H9 (cell line): ENCODE results near the gene CNNM3. TPM values are rescaled to one million over a fixed set of nuclear protein-coding genes. Genes with fewer than 3 reads are reported as not detected.

Experiments
- DNase-seq: peaks from one replicate; pipeline ENCODE4 v3.0.0-alpha.2; 2017
- H2AFZ ChIP-seq: one replicate; pipeline ENCODE4 v1.6.1; 2013; ENCODE audit warnings: mild to moderate bottlenecking, low read length, control low read depth, moderate library complexity
- H2AK5ac ChIP-seq: 2 replicates; pipeline ENCODE4 v1.6.1; 2013; ENCODE audit warnings: low read length, control low read depth, mixed read lengths; ENCODE audit not compliant: insufficient read length
- H2BK120ac ChIP-seq: one replicate; pipeline ENCODE4 v1.6.1; 2013; ENCODE audit warnings: low read depth, mild to moderate bottlenecking, low read length, control low read depth, inconsistent platforms; ENCODE audit not compliant: poor library complexity, severe bottlenecking
- H2BK12ac ChIP-seq: 2 replicates; pipeline ENCODE4 v1.6.1; 2013; ENCODE audit warnings: low read length, control low read depth, mixed read lengths, low read depth; ENCODE audit not compliant: insufficient read length
- H2BK15ac ChIP-seq: 2 replicates; pipeline ENCODE4 v1.6.1; 2013; ENCODE audit warnings: low read depth, low read length, control low read depth
- H2BK20ac ChIP-seq: one replicate; pipeline ENCODE4 v1.6.1; 2013; ENCODE audit warnings: low read depth, mild to moderate bottlenecking, low read length, control low read depth, inconsistent platforms; ENCODE audit not compliant: poor library complexity, severe bottlenecking
- H2BK5ac ChIP-seq: 2 replicates; pipeline ENCODE4 v1.6.1; 2013; ENCODE audit warnings: low read length, control low read depth, mixed read lengths; ENCODE audit not compliant: insufficient read length
- H3K14ac ChIP-seq: 2 replicates; pipeline ENCODE4 v1.6.1; 2013; ENCODE audit warnings: low read length, control low read depth; ENCODE audit not compliant: insufficient read depth
- H3K18ac ChIP-seq: 2 replicates; pipeline ENCODE4 v1.6.1; 2013; ENCODE audit warnings: low read depth, mild to moderate bottlenecking, mixed read lengths, low read length, control low read depth; ENCODE audit not compliant: insufficient read length
- H3K23ac ChIP-seq: 2 replicates; pipeline ENCODE4 v1.6.1; 2013; ENCODE audit warnings: low read length, control low read depth, mixed read lengths, low read depth; ENCODE audit not compliant: insufficient read length
- H3K23me2 ChIP-seq: 2 replicates; pipeline ENCODE4 v1.6.1; 2013; ENCODE audit warnings: low read depth, mild to moderate bottlenecking, mixed read lengths, low read length, control low read depth; ENCODE audit not compliant: insufficient read length, poor library complexity, severe bottlenecking
- H3K27ac ChIP-seq: 2 replicates; pipeline ENCODE4 v1.5.1; 2013; ENCODE audit warnings: low read length, control low read depth, mixed read lengths, low read depth; ENCODE audit not compliant: insufficient read length
- H3K27me3 ChIP-seq: 2 replicates; pipeline ENCODE4 v1.6.1; 2013; ENCODE audit warnings: low read length, control low read depth, inconsistent platforms; ENCODE audit not compliant: insufficient read depth
- H3K4ac ChIP-seq: 2 replicates; pipeline ENCODE4 v1.6.1; 2013; ENCODE audit warnings: low read depth, mild to moderate bottlenecking, control low read depth, inconsistent platforms, low read length, moderate library complexity
- H3K4me1 ChIP-seq: 2 replicates; pipeline ENCODE4 v1.6.1; 2013; ENCODE audit warnings: low read length, control low read depth, inconsistent platforms; ENCODE audit not compliant: insufficient read depth
- H3K4me2 ChIP-seq: 2 replicates; pipeline ENCODE4 v1.6.1; 2013; ENCODE audit warnings: low read length, control low read depth, mixed read lengths; ENCODE audit not compliant: insufficient read length, insufficient read depth
- H3K56ac ChIP-seq: 2 replicates; pipeline ENCODE4 v1.6.1; 2013; ENCODE audit warnings: low read depth, mild to moderate bottlenecking, mixed read lengths, low read length, control low read depth; ENCODE audit not compliant: insufficient read length
- H3K79me1 ChIP-seq: 2 replicates; pipeline ENCODE4 v1.6.1; 2013; ENCODE audit warnings: low read depth, mild to moderate bottlenecking, moderate library complexity, low read length, control low read depth, inconsistent platforms; ENCODE audit not compliant: insufficient read depth, poor library complexity, severe bottlenecking
- H3K79me2 ChIP-seq: 2 replicates; pipeline ENCODE4 v1.6.1; 2013; ENCODE audit warnings: low read length, control low read depth, inconsistent platforms; ENCODE audit not compliant: insufficient read depth
- H3K9ac ChIP-seq: 2 replicates; pipeline ENCODE4 v1.6.1; 2013; ENCODE audit warnings: low read length, control low read depth, mixed read lengths; ENCODE audit not compliant: insufficient read length; ENCODE audit errors: extremely low read depth
- H3K9me3 ChIP-seq: one replicate; pipeline ENCODE4 v1.6.1; 2013; ENCODE audit warnings: low read depth, low read length, inconsistent platforms; ENCODE audit not compliant: control insufficient read depth
- H3T11ph ChIP-seq: one replicate; pipeline ENCODE4 v1.6.1; 2013; ENCODE audit warnings: mild to moderate bottlenecking, low read length, control low read depth, inconsistent platforms
- H4K20me1 ChIP-seq: one replicate; pipeline ENCODE4 v1.6.1; 2013; ENCODE audit not compliant: control insufficient read depth, insufficient read length, insufficient read depth
- H4K5ac ChIP-seq: 2 replicates; pipeline ENCODE4 v1.6.1; 2013; ENCODE audit warnings: low read depth, mild to moderate bottlenecking, mixed read lengths, low read length, control low read depth; ENCODE audit not compliant: insufficient read length
- H4K8ac ChIP-seq: replicated peaks from 2 replicates; pipeline ENCODE4 v1.6.1; 2013; ENCODE audit warnings: low read length, control low read depth, mixed read lengths, low read depth; ENCODE audit not compliant: insufficient read length
- H4K91ac ChIP-seq: 2 replicates; pipeline ENCODE4 v1.6.1; 2013; ENCODE audit warnings: low read depth, mild to moderate bottlenecking, moderate library complexity, mixed read lengths, low read length, control low read depth; ENCODE audit not compliant: insufficient read length
- H3K27ac Mint-ChIP-seq, 3 experiments: 2 replicates in 2 of 3; 3 replicates in 1 of 3; pipeline ENCODE4 v1.8.0; 2020 to 2021; ENCODE audit warnings: mixed read lengths in 3 of 3, mild to moderate bottlenecking in 1 of 3, moderate library complexity in 1 of 3
- H3K27me3 Mint-ChIP-seq: 2 replicates; pipeline ENCODE4 v1.8.0; 2021; ENCODE audit warnings: low read depth, mild to moderate bottlenecking, moderate library complexity, mixed read lengths
- H3K36me3 Mint-ChIP-seq, 3 experiments: 2 replicates in 2 of 3; 3 replicates in 1 of 3; pipeline ENCODE4 v1.8.0; 2020 to 2021; ENCODE audit warnings: low read depth in 3 of 3, mixed read lengths in 3 of 3; ENCODE audit not compliant: insufficient read depth in 1 of 3
- H3K4me1 Mint-ChIP-seq, 2 experiments: 2 replicates each; pipeline ENCODE4 v1.8.0; 2020; ENCODE audit warnings: mixed read lengths in 2 of 2
- H3K4me3 Mint-ChIP-seq, 2 experiments: 2 replicates in 1 of 2; 3 replicates in 1 of 2; pipeline ENCODE4 v1.8.0; 2020 to 2021; ENCODE audit warnings: mild to moderate bottlenecking in 2 of 2, mixed read lengths in 2 of 2, moderate library complexity in 1 of 2
- H3K9me3 Mint-ChIP-seq, 2 experiments: 2 replicates in 1 of 2; 3 replicates in 1 of 2; pipeline ENCODE4 v1.8.0; 2020; ENCODE audit warnings: mild to moderate bottlenecking in 2 of 2, mixed read lengths in 2 of 2, moderate library complexity in 1 of 2
- CTCF ChIP-seq: fragments of 200-600 bp; sonication (generic); conservative IDR thresholded peaks from 3 replicates; pipeline ENCODE4 v1.8.0; 2021; ENCODE audit warnings: antibody characterized with exemption, mild to moderate bottlenecking
- WGBS: extraction: QIAGEN DNeasy Blood & Tissue Kit; methylation state at CpG from one replicate; pipeline ENCODE4 v1.1.7; 2013; ENCODE audit warnings: missing lambda C conversion rate, low lambda C conversion rate, mixed read lengths; ENCODE audit not compliant: insufficient read length; ENCODE audit errors: extremely low coverage; 5-methylcytosine and 5-hydroxymethylcytosine counted together
- total RNA-seq: library from RNA; stranded (reverse); gene quantifications from 2 replicates; pipeline ENCODE4 v1.2.1, GENCODE V29; 2021

Gene CNNM3
- total RNA-seq, 1 experiment from 2014 or later = 25.0 TPM

- Histone ChIP-seq H3K23ac (no peak overlapping the region), H3K9ac (no peak overlapping the region), H2BK5ac (no peak overlapping the region), H2AFZ (no peak overlapping the region), H4K5ac (no peak overlapping the region), H4K20me1 (no peaks in the 10 kb centered on the region), H3K14ac (peak overlapping the region; percentile 62), H4K8ac (no peak overlapping the region), H3K9me3 (no peaks in the 10 kb centered on the region), H3K27me3 (no peaks in the 10 kb centered on the region; the same call in 1 of the 2 replicates), H3T11ph (no peak overlapping the region), H2BK120ac (no peak overlapping the region), H3K56ac (no peak overlapping the region), H3K79me2 (no peaks in the 10 kb centered on the region), H4K91ac (no peak overlapping the region), H2BK15ac (no peak overlapping the region), H3K18ac (peak overlapping the region; percentile 38), H3K4me1 (peaks cover 3% of the 10 kb centered on the region; the same call in 1 of the 2 replicates), H3K79me1 (no peaks in the 10 kb centered on the region), H3K23me2 (no peaks in the 10 kb centered on the region), H2BK20ac (no peak overlapping the region), H3K27ac (no peak overlapping the region), H2BK12ac (no peak overlapping the region), H2AK5ac (no peak overlapping the region), H3K4me2 (no peak overlapping the region), H3K4ac (no peak overlapping the region)
- DNase-seq = no peak
- peaks cover 54 to 56% of the 10 kb centered on the region in 2 experiments for H3K4me1 Mint-ChIP-seq
- no peak for TF ChIP-seq CTCF
- H3K27ac Mint-ChIP-seq = peak overlapping the region; percentile 73 to 88 (median 75); a peak in 3 of 7 replicates
- no peaks in the 10 kb centered on the region for H3K9me3 Mint-ChIP-seq
- no peak overlapping the region for H3K4me3 Mint-ChIP-seq
- no peaks in the 10 kb centered on the region for H3K36me3 Mint-ChIP-seq
- peaks cover 2% of the 10 kb centered on the region for H3K27me3 Mint-ChIP-seq
- no CpG with 5 or more reads among the region's 18 CpGs for WGBS
Observed at GRCh38 chr2:96879545-96880040, 63.5 kb downstream of the CNNM3 start.
